Stimulated activated CD8-positive, alpha-beta memory T cell treated with anti-CD3 and anti-CD28 coated beads, Interleukin-12 subunit alpha, Interleukin-12 subunit beta, amount 100 ng/mL, for 1 hour (primary cell): ENCODE data around the gene THYN1.
"Not testable (repeated sequence)": the region's sequence is repeated elsewhere in the genome, so short reads cannot be mapped to it uniquely, and the experiment has no call there.

Experiments
- DNase-seq: peaks from one replicate; pipeline ENCODE4 v3.0.0-alpha.2; 2020; ENCODE audit warnings: low read depth

Gene THYN1

GRCh38 chr11:134253188-134253993 lies at the start of gene THYN1, which contains the start of gene ACAD8:
Gene THYN1 (minus strand): TSS chr11:134253352. CDS start chr11:134252882, 470 bp downstream.
Gene ACAD8 (plus strand): TSS chr11:134253568. CDS start chr11:134253601, 33 bp downstream.
- DNase-seq: peak; percentile 92

GRCh38 chr11:134294664-134295063 lies 41.5 kb upstream of the THYN1 start:
- DNase-seq: no peak

GRCh38 chr11:134293119-134294113 lies 40.3 kb upstream of the THYN1 start:
- DNase-seq: no peak

- DNase-seq: no peak
Measured at GRCh38 chr11:134292661-134293060, 39.5 kb upstream of the THYN1 start.

GRCh38 chr11:134291196-134291595 lies 38.0 kb upstream of the THYN1 start:
- DNase-seq: no peak

- DNase-seq: no peak
Measured at GRCh38 chr11:134290646-134291045, 37.5 kb upstream of the THYN1 start.

- no peak for DNase-seq
Measured at GRCh38 chr11:134289789-134290188, 36.6 kb upstream of the THYN1 start.

GRCh38 chr11:134289167-134289566 lies 36.0 kb upstream of the THYN1 start:
- no peak for DNase-seq

GRCh38 chr11:134288486-134288885 lies 35.3 kb upstream of the THYN1 start:
- no peak for DNase-seq

GRCh38 chr11:134287561-134287960 lies 34.4 kb upstream of the THYN1 start:
- DNase-seq: no peak

- not testable (repeated sequence) for DNase-seq
Measured at GRCh38 chr11:134284349-134284748, 31.2 kb upstream of the THYN1 start.

GRCh38 chr11:134283461-134284230 lies 30.5 kb upstream of the THYN1 start:
- no peak for DNase-seq

- DNase-seq: no peak
Measured at GRCh38 chr11:134282121-134283045, 29.2 kb upstream of the THYN1 start.

- DNase-seq: not testable (repeated sequence)
Measured at GRCh38 chr11:134281635-134282034, 28.5 kb upstream of the THYN1 start.

GRCh38 chr11:134278356-134278755 lies 25.2 kb upstream of the THYN1 start:
- DNase-seq: no peak

GRCh38 chr11:134277183-134278001 lies 24.2 kb upstream of the THYN1 start:
- DNase-seq: no peak

GRCh38 chr11:134276396-134277182 lies 23.4 kb upstream of the THYN1 start:
- no peak for DNase-seq

- DNase-seq: peak; percentile 68
Measured at GRCh38 chr11:134275534-134276395, 22.6 kb upstream of the THYN1 start, which contains the start of gene GLB1L3. Gene GLB1L3 (plus strand): TSS chr11:134276379. CDS start chr11:134276741, 362 bp downstream.
